Measurements from ENCODE around the gene MRPL50. TPM values are rescaled to one million over a fixed set of nuclear protein-coding genes. Genes with fewer than 3 reads are reported as not detected.

MRPL50 gene
- total RNA-seq, 2 donors from 2014 or later: 9.5 to 16.3 TPM

DNA sequence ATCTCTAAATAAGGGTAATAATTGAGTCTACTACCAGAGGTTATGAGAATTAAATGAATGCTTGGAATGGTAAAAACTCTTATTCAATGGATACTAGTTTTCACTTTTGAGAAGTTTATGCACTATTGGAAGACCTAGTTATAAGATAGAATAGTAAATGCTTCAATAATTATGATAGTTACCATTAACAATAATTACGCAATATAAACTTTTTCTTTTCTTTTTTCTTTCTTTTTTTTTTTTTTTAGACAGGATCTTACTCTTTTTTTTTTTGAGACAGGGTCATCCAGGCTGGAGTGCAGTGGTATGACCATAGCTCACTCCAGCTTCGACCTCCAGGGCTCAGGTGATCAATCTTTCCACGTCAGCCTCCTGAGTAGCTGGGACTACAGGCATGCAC lies 30.5 kb upstream of the MRPL50 start:
- DNase-seq (ENCODE audit: low spot score): no peak
- no peaks in the 10 kb centered on the region for H3K36me3 ChIP-seq

GRCh38 chr9:101427957-101428655 lies 29.7 kb upstream of the MRPL50 start:
- DNase-seq (ENCODE audit: low spot score): no peak
- Histone ChIP-seq H3K4me1 (ENCODE audit: control insufficient read depth in 1 of 2, low read depth in 2 of 2) (no peaks in the 10 kb centered on the region), H3K4me3 (no peak overlapping the region), H3K27me3 (replicated peaks; ENCODE audit: insufficient read depth) (no peaks in the 10 kb centered on the region), H3K36me3 (no peaks in the 10 kb centered on the region), H3K9me3 (no peaks in the 10 kb centered on the region), H3K27ac (no peak overlapping the region)
- no peak for TF ChIP-seq CTCF (IDR thresholded peaks at IDR 0.05)
- ATAC-seq (ENCODE audit: insufficient number of reproducible peaks, low FRiP score, low read depth): no peak

More for the DNA sequence above, 30.5 kb upstream of the MRPL50 start:
- Histone ChIP-seq H3K27me3 (replicated peaks; ENCODE audit: insufficient read depth) (no peaks in the 10 kb centered on the region), H3K9me3 (no peaks in the 10 kb centered on the region), H3K4me1 (ENCODE audit: control insufficient read depth in 1 of 2, low read depth in 2 of 2) (no peaks in the 10 kb centered on the region), H3K4me3 (no peak overlapping the region), H3K27ac (no peak overlapping the region)
- ATAC-seq (ENCODE audit: insufficient number of reproducible peaks, low FRiP score, low read depth): no peak
- TF ChIP-seq CTCF (IDR thresholded peaks at IDR 0.05): no peak

- ATAC-seq (ENCODE audit: insufficient number of reproducible peaks, low FRiP score, low read depth) (no peak), DNase-seq (ENCODE audit: low spot score) (no peak)
- no peaks in the 10 kb centered on the region for H3K27me3 ChIP-seq (replicated peaks; ENCODE audit: insufficient read depth)
- H3K36me3 ChIP-seq: no peaks in the 10 kb centered on the region
- H3K4me3 ChIP-seq: no peak overlapping the region
- TF ChIP-seq CTCF (IDR thresholded peaks at IDR 0.05): no peak
- H3K9me3 ChIP-seq: no peaks in the 10 kb centered on the region
- H3K27ac ChIP-seq: no peak overlapping the region
- no peaks in the 10 kb centered on the region for H3K4me1 ChIP-seq (ENCODE audit: control insufficient read depth in 1 of 2, low read depth in 2 of 2)
Measured at GRCh38 chr9:101427358-101427757, 28.9 kb upstream of the MRPL50 start.

DNA sequence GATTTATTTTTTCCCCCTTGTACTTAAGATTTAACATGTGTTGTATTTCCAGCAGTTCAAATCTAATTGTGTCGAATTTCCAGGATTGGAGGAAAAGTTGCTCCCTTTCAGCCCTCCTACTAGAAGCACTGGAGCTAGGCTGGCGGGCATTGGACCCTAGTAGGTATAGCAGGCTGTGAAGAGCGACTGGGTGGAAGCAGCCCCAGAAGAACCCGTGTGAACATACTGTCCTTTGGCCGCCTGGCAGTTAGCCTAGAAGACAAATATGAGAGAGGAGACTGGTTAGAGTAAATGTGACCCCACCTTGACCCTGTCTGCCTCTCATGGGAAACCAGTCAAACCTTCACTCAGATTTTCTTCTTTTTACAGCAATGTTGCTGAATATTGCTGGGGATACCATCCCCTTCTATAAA lies 23.2 kb upstream of the MRPL50 start:
- no peak for ATAC-seq (ENCODE audit: insufficient number of reproducible peaks, low FRiP score, low read depth)

GRCh38 chr9:101419863-101420262 lies 21.4 kb upstream of the MRPL50 start:
- DNase-seq (ENCODE audit: low spot score) (no peak), ATAC-seq (ENCODE audit: insufficient number of reproducible peaks, low FRiP score, low read depth) (no peak)
- Histone ChIP-seq H3K4me1 (ENCODE audit: control insufficient read depth in 1 of 2, low read depth in 2 of 2) (no peaks in the 10 kb centered on the region), H3K27ac (no peak overlapping the region), H3K4me3 (no peak overlapping the region), H3K9me3 (peaks cover 24% of the 10 kb centered on the region), H3K27me3 (replicated peaks; ENCODE audit: insufficient read depth) (no peaks in the 10 kb centered on the region), H3K36me3 (no peaks in the 10 kb centered on the region)
- TF ChIP-seq CTCF (IDR thresholded peaks at IDR 0.05): no peak

More for the DNA sequence above, 23.2 kb upstream of the MRPL50 start:
- no peak for TF ChIP-seq CTCF (IDR thresholded peaks at IDR 0.05)
- Histone ChIP-seq H3K27me3 (replicated peaks; ENCODE audit: insufficient read depth) (no peaks in the 10 kb centered on the region), H3K27ac (no peak overlapping the region), H3K9me3 (peaks cover 13% of the 10 kb centered on the region), H3K36me3 (no peaks in the 10 kb centered on the region), H3K4me3 (no peak overlapping the region), H3K4me1 (ENCODE audit: control insufficient read depth in 1 of 2, low read depth in 2 of 2) (no peaks in the 10 kb centered on the region)
- no peak for DNase-seq (ENCODE audit: low spot score)
